ENCODE results near the gene KDM6A.

- TF ChIP-seq EP300 (IDR thresholded peaks at IDR 0.05) (no peak), POLR2AphosphoS5 (IDR thresholded peaks at IDR 0.05) (no peak), CTCF (IDR thresholded peaks at IDR 0.05) (no peak)
These were observed 17.3 kb downstream of the KDM6A start for GRCh38 chrX:44890247-44890646.

Data from upper lobe of left lung (tissue), 4 donors.